ENCODE results near the gene PES1. TPM values are rescaled to one million over a fixed set of nuclear protein-coding genes. Genes with fewer than 3 reads are reported as not detected.
"Not testable (repeated sequence)": the region's sequence is repeated elsewhere in the genome, so short reads cannot be mapped to it uniquely, and the experiment has no call there.

PES1 gene
- total RNA-seq, 1 donor from 2014 or later: 108 TPM

DNA sequence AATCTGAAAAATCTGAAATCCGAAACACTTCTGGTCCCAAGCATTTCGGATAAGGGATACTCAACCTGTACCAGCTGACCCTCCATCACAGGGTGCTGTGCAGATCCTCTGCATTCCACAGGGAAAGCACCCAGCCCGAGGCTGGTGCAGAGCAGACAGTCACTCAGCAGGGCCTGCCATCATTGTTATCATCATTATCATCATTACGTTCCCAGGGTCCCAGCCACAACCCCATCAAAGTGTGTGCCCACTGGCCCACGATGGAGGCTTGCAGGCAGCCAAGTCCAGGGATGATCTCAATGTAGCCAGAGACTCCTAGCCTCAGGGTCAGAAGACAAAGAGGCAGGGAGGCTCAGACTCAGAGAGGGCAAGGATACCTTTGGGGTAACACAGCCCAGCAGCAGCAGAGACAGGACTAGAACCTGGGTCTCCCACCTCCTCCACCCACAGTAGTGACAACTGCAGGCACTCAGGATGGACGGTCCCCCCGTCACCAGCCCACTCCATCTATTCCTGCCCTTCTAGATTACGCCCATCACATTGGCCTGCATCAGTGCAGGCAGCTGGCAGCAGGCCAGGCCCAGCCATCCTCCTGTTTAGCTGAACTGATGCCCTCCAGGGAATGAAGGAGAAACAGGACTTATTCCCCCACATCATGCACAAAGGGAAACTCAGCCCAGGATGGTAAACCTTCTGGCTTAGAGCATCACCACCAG is 27.5 kb downstream of the PES1 start:
- TF ChIP-seq, protein P1, sequence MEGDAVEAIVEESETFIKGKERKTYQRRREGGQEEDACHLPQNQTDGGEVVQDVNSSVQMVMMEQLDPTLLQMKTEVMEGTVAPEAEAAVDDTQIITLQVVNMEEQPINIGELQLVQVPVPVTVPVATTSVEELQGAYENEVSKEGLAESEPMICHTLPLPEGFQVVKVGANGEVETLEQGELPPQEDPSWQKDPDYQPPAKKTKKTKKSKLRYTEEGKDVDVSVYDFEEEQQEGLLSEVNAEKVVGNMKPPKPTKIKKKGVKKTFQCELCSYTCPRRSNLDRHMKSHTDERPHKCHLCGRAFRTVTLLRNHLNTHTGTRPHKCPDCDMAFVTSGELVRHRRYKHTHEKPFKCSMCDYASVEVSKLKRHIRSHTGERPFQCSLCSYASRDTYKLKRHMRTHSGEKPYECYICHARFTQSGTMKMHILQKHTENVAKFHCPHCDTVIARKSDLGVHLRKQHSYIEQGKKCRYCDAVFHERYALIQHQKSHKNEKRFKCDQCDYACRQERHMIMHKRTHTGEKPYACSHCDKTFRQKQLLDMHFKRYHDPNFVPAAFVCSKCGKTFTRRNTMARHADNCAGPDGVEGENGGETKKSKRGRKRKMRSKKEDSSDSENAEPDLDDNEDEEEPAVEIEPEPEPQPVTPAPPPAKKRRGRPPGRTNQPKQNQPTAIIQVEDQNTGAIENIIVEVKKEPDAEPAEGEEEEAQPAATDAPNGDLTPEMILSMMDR (IDR thresholded peaks at IDR 0.05; ENCODE audit: insufficient read depth, low read length, severe bottlenecking): no peak
- Histone ChIP-seq H3K27me3 (ENCODE audit: control insufficient read depth, insufficient read depth, low read length) (no peaks in the 10 kb centered on the region), H3K4me3 (ENCODE audit: low read depth, low read length) (no peak overlapping the region), H3K36me3 (ENCODE audit: control insufficient read depth, insufficient read depth, low read length) (no peaks in the 10 kb centered on the region)
- DNase-seq (ENCODE audit: low read depth) (no peak), FAIRE-seq (no peak)

DNA sequence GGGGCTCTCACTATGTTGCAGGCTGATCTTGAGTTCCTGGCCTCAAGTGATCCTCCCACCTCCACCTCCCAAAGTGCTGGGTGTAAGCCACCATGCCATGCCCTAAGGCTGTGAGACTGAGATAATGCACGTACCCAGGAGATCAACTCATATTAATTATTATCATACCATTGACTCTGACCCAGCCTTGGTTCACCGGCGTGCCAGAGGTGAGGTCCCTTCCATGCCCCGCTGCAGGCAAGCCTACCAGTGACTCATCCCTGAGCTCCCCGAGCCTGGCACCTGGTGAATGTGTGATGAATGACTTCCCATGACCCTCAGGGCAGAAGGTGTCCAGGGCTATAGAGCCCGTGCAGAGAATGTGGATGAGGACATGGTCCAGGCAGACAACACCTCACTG is 29.3 kb downstream of the PES1 start:
- DNase-seq (ENCODE audit: low read depth): peak; percentile 7
- no peak overlapping the region for H3K4me3 ChIP-seq (ENCODE audit: low read depth, low read length)
- no peak for FAIRE-seq
- no peaks in the 10 kb centered on the region for H3K27me3 ChIP-seq (ENCODE audit: control insufficient read depth, insufficient read depth, low read length)
- TF ChIP-seq, protein P1 (IDR thresholded peaks at IDR 0.05; ENCODE audit: insufficient read depth, low read length, severe bottlenecking): no peak
- H3K36me3 ChIP-seq (ENCODE audit: control insufficient read depth, insufficient read depth, low read length): no peaks in the 10 kb centered on the region

DNA sequence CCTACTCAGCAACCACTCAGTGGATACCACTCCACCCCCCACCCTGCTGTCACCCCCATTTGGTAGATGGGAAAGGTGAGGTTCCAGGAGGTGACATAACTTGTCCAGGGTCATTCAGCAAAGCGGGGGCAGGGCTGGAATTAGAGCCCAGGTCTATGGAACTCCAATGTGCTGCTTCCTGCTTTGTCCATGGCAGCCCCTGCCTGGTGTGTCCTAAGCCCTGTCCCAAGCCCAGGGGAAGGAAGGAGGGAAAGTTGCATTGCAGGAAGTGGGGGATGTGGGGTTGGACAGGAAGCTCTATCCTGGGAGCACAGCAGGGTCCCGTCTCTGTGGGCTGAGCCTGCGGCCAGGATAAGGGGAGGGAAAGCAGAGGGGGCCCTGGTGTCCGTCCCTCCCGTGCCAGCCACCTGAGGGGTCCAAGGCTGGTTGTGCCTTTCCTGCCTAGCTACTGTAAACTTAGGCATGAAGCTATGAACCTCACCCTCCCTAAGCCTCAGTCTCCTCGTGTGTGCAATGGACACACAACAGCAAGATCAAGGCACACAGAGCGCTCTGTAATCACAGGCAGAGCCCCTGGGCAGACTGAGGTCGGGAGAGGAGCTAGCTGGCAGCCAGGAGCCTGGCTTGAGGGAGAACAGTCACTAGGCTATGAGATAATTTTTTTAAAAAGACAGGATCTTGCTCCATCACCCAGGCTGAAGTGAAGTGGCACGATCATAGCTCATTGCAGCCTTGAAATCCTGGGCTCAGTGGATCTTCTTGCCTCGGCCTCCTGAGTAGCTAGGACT is 30.1 kb downstream of the PES1 start:
- no peak for DNase-seq (ENCODE audit: low read depth)
- no peak for FAIRE-seq

DNA sequence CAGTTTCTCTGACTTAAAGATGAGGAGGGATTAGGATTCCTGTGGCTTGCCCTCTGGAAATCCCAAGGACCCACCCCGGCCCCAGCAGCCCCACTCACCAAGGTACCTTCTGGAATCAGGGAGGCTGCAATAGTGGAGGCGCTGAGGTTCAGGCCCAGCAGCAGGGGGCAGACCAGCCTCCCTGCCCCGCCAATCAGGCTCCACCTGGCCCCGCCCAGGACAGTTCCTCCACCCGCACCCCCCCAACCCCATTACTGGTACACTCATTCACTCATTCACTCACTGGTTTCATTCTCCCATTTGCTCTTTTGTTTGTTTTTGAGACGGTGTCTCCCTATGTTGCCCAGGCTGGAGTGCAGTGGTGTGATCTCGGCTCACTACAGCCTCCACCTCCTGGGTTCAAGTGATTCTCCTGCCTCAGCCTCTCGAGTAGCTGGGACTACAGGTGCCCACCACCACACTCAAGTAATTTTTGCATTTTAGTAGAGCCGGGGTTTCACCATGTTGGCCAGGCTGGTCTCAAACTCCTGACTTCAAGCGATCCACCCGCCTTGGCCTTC is 31.0 kb downstream of the PES1 start:
- H3K27me3 ChIP-seq (ENCODE audit: control insufficient read depth, insufficient read depth, low read length); FAIRE-seq; DNase-seq (ENCODE audit: low read depth); H3K4me3 ChIP-seq (ENCODE audit: low read depth, low read length); H3K36me3 ChIP-seq (ENCODE audit: control insufficient read depth, insufficient read depth, low read length): not testable (repeated sequence)

More for the DNA sequence above, 30.1 kb downstream of the PES1 start:
- Histone ChIP-seq H3K36me3 (ENCODE audit: control insufficient read depth, insufficient read depth, low read length) (no peaks in the 10 kb centered on the region), H3K4me3 (ENCODE audit: low read depth, low read length) (no peak overlapping the region), H3K27me3 (ENCODE audit: control insufficient read depth, insufficient read depth, low read length) (no peaks in the 10 kb centered on the region)
- TF ChIP-seq, protein P1 (IDR thresholded peaks at IDR 0.05; ENCODE audit: insufficient read depth, low read length, severe bottlenecking): no peak

DNA sequence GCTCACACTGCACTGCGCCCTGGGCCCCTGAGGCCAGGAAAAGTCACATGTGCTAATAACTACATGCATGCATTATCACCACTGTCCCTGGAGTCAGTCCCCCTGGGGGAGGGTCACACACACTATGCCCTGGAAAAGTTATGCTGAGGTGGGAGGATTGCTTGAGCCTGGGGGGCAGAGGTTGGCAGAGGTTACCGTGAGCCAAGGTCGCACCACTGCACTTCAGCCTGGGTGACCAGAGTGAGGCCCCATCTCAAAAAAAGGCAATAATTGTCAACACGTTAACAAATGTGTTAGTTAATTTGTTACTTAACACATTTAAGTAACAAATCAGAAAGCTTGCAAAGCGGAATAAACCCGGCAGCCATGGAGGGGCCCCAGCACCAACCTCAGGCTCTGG is 31.8 kb downstream of the PES1 start:
- FAIRE-seq (no peak), DNase-seq (ENCODE audit: low read depth) (no peak)
- Histone ChIP-seq H3K36me3 (ENCODE audit: control insufficient read depth, insufficient read depth, low read length) (no peaks in the 10 kb centered on the region), H3K4me3 (ENCODE audit: low read depth, low read length) (no peak overlapping the region), H3K27me3 (ENCODE audit: control insufficient read depth, insufficient read depth, low read length) (no peaks in the 10 kb centered on the region)
- TF ChIP-seq, protein P1 (IDR thresholded peaks at IDR 0.05; ENCODE audit: insufficient read depth, low read length, severe bottlenecking): no peak

DNA sequence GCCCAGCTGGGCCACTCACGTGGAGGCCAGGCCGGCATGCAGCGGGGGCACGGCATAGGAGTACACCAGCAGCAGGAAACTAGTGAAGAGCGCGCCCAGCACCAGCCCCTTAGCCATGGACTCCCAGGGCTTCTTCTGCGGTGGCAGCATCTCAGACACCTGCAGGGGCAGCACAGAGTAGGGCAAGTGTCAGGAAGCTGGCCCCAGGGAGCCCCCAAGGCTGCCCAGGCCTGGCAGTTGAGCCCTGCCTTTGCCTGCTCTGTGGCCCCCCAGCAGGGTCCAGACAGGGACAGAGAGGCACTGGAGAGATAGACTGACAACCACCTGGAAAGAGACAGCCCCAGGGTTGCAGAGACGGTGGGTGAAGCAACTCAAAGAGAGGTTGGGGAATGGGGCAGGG is 34.5 kb downstream of the PES1 start:
- TF ChIP-seq, protein P1 (IDR thresholded peaks at IDR 0.05; ENCODE audit: insufficient read depth, low read length, severe bottlenecking): no peak
- DNase-seq (ENCODE audit: low read depth): no peak
- Histone ChIP-seq H3K4me3 (ENCODE audit: low read depth, low read length) (no peak overlapping the region), H3K27me3 (ENCODE audit: control insufficient read depth, insufficient read depth, low read length) (no peaks in the 10 kb centered on the region), H3K36me3 (ENCODE audit: control insufficient read depth, insufficient read depth, low read length) (no peaks in the 10 kb centered on the region)
- FAIRE-seq: no peak
